GM19193 (cell line): Measurements from ENCODE around the gene SMARCC1.

Experiments used
- POLR2A ChIP-seq: IDR thresholded peaks from 4 replicates; pipeline ENCODE4 v1.6.1; 2011; ENCODE audit not compliant: insufficient read depth, insufficient read length; ENCODE audit errors: extremely low read depth

Gene SMARCC1

DNA sequence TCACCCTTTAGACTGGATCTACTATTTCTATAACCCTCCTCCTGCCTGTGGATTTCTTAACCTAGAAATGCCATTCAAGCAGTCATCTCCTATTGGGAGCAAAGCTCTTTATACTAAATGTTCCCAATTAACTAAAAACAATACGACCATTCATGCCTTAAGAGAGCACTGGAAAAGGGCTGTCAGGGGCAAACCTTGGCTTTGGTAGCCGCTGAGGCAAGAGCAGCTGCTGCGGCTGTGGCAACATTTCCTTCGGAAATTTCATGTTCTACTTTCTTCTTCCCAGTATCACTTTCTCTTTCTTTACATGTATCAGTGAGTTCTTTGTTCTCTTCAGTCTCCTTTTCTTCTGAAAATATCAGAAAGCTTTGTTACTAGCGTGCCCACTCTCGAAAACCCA is 146.7 kb downstream of the SMARCC1 start:
- no peak for TF ChIP-seq POLR2A

DNA sequence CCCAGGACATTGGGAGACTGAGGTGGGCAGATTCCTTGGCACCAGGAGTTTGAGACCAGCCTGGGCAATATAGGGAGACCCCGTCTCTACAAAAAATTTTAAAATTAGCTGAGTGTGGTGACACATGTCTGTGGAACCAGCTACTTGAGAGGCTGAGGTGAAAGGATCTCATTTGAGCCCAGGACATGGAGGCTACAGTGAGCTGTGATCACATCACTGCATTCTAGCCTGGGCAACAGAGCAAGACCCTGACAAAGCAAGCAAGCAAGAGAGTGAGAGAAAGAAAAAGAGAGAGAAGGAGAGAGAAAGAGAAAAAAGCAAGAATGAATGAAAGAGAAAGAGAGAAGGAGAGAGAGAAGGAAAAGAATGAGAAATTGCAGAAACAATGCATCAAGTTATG is 150.9 kb downstream of the SMARCC1 start:
- no peak for TF ChIP-seq POLR2A

DNA sequence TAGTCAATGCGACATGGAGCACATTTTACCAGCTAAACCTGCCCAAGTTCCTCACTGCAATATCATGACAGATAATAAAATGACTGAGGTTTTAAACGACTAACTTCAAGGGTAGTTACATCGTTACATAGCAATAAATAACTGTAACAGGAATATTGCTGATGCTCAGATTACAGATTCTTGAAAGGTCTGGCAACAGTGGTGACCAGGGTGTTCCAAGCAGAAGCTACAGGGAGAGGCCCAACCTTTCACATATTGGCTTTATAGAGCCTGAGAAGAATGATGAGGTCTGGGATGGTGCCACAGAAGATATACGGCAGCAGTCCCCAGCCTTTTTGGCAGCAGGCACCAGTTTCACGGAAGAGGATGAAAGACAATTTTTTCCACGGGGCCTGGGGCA is 151.9 kb downstream of the SMARCC1 start:
- no peak for TF ChIP-seq POLR2A

DNA sequence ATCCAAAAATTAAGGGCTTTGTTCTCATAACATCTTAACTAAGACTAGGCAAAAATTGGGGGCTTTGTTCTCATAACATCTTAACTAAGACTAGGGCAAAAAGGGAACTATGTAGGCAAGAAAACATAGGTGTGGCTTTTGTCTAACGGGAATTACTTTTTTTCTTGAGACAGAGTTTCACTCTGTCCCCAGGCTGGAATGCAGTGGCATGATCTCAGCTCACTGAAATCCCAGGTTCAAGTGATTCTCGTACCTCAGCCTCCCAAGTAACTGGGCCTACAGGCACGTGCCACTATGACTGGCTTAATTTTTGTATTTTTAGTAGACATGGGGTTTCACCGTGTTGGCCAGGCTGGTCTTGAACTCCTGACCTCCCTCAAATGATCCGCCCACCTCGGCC is 153.3 kb downstream of the SMARCC1 start:
- no peak for TF ChIP-seq POLR2A

DNA sequence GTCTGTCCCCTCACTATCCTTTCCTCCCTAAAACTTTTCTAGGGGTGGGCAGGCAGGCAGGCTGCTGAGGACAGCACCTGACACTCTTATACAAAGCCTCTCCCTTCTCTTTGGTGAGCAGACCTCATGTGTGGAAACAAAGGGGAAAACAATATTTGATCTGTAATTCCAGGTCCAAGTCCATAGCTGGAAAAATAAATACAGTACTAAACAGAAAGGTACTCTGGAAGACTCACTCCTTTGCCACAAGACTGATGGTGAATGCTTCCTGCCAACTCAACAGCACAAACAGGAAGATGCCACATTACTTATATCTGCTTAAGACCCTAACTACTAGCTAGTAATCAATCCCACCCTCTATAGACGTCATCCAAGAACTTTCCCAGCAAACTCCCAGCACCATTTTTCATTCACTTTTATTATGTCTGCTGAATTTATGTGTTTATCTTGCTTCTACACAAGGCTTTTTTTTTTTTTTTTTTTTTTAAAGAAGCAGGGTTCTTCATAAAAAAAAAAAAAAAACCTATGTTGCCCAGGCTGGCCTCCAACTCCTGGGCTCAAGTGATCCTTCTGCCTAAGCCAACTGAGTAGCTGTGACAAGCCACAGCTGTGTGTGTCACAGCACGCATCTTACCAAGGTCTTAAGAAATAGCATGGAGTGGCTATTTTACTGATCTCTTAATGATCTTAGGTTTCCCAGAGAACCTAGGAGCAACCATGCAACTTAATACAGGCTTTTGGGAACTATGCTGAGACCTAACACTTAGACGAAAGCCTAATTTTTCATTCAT is 158.8 kb downstream of the SMARCC1 start:
- no peak for TF ChIP-seq POLR2A

DNA sequence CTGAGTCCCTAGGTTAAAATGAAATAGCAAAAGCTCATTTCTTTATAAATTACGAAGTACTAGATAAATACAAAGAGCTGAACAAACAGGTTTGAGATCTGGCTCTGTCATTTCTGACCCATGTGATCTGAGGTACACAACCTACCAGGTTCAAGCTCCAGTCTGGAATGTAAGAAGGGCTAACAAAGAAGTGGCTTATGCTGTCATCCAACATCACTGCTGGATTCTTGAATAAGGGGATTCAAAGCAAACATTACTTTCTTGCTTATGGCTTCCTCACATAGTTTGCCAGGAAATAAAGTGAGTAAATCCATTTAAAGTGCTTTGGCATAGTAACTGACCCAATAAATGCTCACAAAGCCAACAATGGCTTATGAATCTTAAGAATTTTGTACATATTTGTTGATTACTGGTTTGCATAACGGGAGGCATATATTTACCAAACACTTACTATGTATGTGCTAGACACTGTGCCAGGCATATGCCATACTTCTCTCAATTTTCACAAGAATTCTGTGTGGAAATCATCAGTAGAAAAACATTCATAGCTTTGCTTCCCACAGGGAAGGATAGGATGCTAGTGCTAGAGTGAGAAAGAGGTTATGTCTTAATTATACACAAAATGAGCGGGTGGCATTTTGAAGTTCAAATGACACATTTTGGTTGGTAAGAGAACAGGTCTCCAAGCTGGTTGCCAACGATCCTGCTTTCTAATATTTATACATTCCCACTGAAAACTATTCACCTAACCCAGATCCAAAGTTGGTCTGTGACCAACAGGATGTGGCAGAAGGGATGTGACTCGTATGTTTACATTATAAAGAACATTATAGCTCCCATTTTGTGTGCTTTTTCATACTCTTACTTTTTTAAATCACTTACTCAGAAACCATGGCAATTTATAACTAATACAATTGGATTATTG is 164.3 kb downstream of the SMARCC1 start:
- no peak for TF ChIP-seq POLR2A

DNA sequence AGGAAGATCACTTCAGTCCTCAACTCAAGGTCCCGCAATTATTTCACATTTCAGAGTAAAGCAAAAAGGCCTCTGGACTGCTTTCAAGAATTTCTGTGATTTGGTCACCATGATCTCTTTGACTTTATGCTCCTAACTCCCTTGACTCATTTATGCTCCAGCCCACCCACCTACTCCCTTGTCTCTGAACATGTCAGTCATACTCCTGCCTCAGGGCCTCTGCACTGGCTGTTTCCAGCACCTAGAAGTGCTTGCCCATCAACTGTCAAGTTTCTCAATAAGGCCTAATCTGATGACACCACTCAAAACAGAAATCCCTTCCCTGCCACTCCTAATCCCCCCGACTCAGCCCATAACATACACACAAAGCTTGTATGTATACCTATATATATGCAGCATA is 166.9 kb downstream of the SMARCC1 start:
- TF ChIP-seq POLR2A: no peak

DNA sequence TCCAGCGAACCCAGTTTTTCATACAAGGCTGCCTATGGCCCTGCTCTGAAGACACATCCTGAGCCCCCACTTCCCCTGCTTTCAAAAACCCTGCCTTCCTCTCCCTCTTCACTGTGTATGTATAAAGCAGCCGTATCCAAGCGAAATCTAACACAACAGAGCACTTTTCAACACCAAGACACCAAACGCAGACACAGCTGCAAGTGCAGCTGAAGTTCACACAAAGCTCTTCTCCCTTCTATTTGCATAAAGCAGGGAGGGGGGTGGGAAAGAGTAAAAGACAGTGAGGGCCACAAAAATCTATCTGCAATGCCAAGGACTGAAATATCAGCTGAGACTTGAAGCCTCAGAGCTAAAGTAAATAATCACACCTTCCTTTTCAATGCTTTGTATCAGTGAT is 168.0 kb downstream of the SMARCC1 start:
- no peak for TF ChIP-seq POLR2A

DNA sequence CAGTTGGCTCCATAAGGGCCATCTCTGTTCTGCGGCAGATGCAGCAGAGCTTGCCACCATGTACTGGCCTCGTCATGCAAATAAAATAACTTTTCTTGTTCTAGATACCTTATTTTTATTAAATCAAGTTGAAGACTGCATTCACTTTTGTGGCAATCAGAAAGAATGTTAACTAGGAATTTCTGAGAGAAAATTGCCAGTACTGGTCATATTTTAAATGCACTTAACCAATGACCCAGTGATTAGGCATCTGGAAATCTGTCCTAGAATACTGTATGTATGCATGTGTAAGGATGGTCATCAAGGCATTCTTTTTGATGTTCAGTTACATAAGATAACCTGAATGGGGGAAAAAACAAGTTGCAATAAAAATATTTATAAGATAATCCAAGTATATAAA is 168.8 kb downstream of the SMARCC1 start:
- no peak for TF ChIP-seq POLR2A

DNA sequence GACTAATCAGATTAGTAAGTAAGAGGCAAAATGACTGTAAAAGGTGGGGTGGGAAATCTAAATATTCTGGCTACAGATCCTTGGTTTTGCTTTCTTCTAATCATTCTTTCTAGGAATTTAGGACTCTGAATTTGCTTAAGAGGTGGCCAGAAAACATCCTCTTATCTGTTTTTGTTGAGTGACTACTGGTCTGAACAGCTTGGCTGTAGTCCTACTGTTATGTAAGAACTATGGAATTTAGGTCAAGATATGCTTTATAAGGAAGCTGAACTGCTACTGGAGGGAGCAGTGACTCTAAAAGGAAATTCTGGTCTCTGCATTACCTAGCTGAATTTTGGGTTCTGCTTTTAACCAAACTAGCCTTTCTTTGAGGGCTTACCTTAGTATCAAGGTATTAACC is 169.5 kb downstream of the SMARCC1 start:
- no peak for TF ChIP-seq POLR2A

DNA sequence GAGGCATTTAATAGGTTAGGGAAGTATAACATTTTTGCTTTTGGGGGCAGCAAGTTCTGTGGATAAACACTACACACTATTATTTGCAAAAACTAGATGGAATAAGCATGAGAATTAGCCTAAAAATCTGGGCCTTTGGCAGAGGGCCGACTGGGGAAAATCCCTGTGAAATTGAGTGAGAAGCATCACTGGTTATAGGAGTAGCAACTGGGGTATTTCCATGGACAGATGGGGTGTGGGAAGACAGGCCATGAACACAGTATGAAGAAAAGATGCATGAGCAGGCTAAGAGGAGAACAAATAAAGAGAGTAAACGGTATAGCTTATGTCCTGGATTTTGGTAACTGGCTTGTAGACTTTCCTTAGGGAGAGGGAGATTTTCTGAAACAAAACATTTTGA is 170.1 kb downstream of the SMARCC1 start:
- TF ChIP-seq POLR2A: no peak

DNA sequence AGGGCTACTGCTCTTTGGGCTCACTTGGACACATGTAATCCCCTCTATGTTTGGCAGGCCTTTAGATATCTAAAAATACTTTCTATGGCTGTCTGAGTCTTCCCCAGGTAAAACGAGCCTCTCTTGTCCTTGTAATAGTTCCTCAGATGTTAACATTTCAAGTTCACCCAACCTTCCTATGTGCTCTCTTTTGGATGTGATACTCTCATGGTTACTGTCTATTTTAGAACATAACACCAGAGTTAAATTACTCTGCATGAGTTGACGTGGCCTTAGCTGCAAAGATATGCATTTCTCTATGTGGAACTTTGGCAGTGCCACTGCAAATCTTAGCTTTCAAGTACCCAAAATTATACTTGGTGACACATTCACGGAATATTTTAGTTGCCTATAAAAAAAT is 171.1 kb downstream of the SMARCC1 start:
- no peak for TF ChIP-seq POLR2A

DNA sequence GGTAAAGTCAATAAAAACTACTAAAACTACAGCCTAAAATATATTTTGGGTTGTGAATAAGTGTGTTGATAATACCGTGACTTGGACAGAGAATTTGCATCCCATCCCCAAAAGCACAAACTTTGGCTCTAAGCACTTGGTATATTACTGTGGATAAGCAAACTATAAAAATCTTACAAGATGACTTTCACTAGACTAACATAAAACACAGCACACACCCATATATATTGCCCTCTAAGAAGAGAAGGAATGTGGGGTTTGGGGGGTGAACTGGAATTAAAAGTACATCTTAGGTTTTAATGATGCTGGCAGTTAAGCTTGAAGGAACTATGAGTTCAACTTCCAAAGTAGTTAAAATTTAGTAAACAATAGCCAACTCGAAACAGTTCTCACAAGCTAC is 174.4 kb downstream of the SMARCC1 start:
- no peak for TF ChIP-seq POLR2A

DNA sequence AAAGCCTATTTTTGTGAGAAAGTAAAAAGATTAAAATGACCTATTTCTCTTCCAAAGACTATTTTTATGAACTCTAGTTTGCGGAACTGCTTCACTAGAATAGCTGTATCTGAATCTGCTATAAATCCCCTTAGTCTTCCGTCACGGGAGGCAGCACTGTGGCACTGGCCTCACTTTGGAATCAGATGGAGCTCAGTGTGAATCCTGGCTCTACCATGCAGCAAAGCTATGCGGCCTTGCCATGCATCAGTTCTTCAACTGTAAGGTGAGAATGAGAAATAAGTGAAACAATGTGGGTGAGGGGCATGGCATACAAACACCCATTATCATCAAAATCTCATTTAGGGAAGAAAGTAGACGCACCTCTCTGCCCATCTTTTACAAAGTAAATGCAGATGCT is 175.5 kb downstream of the SMARCC1 start:
- no peak for TF ChIP-seq POLR2A

DNA sequence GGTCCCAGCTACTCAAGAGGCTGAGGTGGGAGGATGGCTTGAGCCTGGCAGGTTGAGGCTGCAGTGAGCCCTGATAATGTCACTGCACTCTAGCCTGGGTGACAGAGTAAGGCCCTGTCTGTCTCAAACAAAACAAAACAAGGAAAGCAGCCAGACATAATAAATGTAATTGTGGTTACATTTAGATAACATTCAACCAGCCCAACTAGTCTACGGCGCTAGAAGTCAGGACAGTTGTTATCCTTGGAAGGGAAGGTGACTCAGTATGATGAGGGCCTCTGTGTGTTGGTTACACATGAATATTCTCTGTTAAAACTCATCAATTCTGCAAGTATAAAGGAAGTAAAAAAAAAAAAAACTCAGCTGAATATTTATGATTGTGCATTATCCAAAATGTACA is 176.0 kb downstream of the SMARCC1 start:
- no peak for TF ChIP-seq POLR2A

DNA sequence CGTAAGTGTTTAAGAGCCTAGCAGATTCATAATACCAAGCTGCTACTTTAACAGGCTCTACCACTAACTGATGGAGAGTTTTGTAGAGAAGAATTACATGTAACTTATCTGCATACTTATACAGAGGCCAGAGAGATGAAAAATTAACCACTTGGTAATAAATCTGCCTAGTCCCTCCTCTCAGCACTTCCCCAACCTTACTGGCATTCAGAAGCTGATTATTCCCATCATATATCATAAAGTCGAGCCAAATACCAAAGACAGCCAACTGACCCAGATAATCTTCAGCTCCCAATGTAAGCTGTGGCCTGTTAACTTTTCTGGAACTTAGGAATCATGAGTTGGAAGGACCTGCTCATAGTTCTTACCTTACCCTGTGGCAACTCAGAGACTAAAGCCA is 177.5 kb downstream of the SMARCC1 start:
- no peak for TF ChIP-seq POLR2A

DNA sequence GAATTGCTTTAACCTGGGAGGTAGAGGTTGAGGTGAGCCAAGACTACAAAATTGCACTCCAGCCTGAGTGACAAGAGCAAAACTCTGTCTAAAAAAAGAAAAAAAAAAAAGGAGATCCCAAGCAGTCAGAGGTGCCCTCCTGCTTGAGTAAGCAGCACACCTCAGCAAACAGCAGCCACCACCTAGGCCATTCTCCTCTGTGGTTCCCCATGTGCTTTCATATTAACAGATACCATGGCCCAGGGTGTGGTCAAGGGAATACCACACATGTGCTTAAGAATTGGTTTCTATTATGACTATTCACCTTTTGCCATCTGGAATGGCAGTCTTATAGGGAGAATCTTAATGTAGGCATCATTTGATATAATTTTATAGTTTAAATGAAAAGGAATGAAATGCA is 178.4 kb downstream of the SMARCC1 start:
- no peak for TF ChIP-seq POLR2A

DNA sequence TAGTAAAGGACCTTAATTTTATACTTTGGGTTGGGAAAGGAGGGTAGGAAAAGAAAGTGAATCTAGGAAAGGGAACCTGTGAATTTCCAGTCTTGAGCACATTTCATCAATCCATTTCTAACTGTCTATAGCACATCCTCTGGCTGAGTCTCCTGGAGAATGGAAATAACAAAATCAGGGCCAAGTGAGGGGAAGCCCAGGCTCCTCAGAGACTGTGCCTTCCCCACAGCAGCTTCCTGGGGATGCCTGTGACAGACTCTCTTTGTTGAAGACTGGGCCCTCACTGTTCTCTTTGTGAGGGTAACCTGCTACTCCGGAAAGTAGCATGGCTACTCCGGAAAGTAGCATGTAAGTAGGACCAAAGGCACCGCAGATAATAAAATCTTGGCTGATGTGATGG is 180.4 kb downstream of the SMARCC1 start:
- no peak for TF ChIP-seq POLR2A
